GM12874 (cell line): ENCODE results near the gene PTPRN2.

ENCODE experiments used
- CTCF ChIP-seq: IDR thresholded peaks from 2 replicates; pipeline ENCODE4 v1.5.1; 2011; ENCODE audit warnings: low read depth, mild to moderate bottlenecking, control low read depth, low read length, moderate library complexity; ENCODE audit not compliant: insufficient read depth

Gene PTPRN2

GRCh38 chr7:158539711-158540146 is 47.9 kb downstream of the PTPRN2 start:
- no peak for TF ChIP-seq CTCF

GRCh38 chr7:158538156-158538946 is 49.3 kb downstream of the PTPRN2 start:
- no peak for TF ChIP-seq CTCF

GRCh38 chr7:158537516-158537882 is 50.1 kb downstream of the PTPRN2 start:
- no peak for TF ChIP-seq CTCF

GRCh38 chr7:158536871-158537515 is 50.6 kb downstream of the PTPRN2 start:
- no peak for TF ChIP-seq CTCF

- no peak for TF ChIP-seq CTCF
These were observed 52.5 kb downstream of the PTPRN2 start for GRCh38 chr7:158535079-158535478.

- no peak for TF ChIP-seq CTCF
These were observed 53.0 kb downstream of the PTPRN2 start for GRCh38 chr7:158534598-158534997.

GRCh38 chr7:158533386-158534133 is 54.1 kb downstream of the PTPRN2 start:
- TF ChIP-seq CTCF: no peak
